Fibroblast of skin of right biceps (primary cell): ENCODE measurements around the gene CACNA2D2.

ENCODE experiments used
- DNase-seq: peaks from one replicate; pipeline ENCODE4 v3.0.0-alpha.2; 2013

Gene CACNA2D2

DNA sequence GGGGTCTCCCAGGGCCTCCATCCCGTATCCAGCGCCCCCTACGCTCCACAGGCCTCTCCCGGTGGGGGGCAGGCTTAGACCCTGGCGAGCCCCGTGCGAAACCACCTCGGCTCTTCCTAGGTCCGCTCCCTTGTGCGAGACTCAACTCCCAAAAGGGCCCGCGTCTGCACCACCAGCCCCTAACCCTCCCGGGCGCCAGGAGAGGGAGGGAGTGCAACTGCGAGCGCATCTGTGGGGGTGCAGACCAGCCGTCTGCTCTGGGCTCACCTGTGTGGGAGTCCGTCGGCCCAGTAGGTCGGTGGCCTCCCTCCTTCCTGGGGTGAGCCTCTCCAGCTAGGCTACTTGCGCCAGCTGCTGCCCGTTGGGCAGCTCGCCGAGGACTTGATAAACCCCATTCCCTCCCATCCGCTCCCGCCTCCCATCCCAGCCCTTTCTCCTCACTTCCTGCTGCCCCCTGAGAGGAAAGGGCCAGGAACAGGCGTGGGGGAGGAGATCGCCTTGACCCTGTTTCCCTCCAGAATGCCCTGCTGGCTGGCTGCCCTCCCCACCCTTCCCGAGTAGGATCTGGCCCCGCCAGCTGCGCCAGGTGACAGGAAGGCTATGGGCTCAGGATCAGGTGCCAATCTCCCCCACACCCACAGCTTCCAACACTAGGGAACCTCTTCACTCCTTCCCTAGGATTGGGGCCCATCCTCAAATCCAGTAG, 180.9 kb downstream of the CACNA2D2 start, which contains the start of gene HYAL2:
TSS of gene HYAL2 (minus strand) at position 360 of the 706 bp plus-strand sequence. CDS start 2,256 bp downstream, outside the sequence.
- DNase-seq = no peak

DNA sequence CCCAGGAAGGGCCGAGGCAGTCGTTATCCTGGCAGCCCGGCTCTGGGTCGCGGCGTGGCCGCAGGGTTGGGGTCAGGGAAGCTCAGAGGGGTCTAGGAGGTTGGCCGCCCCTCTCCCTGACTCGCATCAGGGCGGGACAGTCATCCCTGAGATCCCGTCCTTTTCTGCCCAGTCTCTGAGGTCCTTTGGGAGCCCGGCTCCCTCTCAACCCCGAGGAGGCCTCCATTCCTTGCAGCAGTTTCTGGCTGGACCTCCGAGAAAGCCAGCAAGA, 181.4 kb downstream of the CACNA2D2 start:
- DNase-seq = no peak

- DNase-seq = peak; percentile 91
These were observed 181.9 kb downstream of the CACNA2D2 start for GRCh38 chr3:50321336-50322114.

GRCh38 chr3:50320853-50321335, 182.5 kb downstream of the CACNA2D2 start:
- peak; percentile 77 for DNase-seq

- DNase-seq = no peak
These were observed 183.4 kb downstream of the CACNA2D2 start for GRCh38 chr3:50319894-50320625.

GRCh38 chr3:50319181-50319893, 184.1 kb downstream of the CACNA2D2 start:
- DNase-seq = no peak

DNA sequence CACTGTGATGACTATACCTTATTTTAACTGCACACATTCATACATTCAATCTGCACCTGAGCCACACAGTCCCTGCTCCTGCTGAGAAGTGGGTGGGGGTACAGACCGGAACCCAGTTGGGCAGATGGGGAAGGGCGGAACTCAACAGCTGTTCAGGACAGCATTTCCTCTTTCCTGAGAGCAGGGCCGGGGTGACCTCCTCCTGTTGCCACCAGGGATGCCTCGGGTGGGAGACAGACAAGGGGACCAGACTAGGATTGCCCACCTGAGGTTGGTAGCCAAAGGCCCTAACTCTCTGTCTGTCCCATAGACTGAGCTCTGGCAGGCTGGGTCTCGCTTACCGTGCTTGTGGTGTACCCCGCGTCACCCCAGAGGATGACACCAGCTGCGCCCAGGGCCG, 184.8 kb downstream of the CACNA2D2 start:
- DNase-seq = no peak

DNA sequence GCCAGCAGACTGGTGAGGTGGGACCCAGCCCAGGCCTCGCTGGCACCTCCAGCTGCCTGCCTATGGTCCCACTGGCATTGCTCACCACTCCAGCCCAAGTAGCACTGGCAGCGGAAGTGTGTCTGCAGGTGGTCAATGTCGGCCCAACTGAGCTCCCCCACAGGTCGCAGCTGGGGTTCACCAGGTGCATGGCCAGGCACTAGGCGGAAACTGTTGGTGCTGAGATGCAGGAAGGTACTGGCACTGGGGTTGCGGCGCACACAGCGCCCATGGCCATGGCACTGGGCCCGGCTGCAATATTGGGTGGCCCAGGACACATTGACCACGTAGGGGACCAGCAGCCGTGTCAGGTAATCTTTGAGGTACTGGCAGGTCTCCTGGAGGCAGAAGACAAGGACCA, 185.3 kb downstream of the CACNA2D2 start:
- no peak for DNase-seq

DNA sequence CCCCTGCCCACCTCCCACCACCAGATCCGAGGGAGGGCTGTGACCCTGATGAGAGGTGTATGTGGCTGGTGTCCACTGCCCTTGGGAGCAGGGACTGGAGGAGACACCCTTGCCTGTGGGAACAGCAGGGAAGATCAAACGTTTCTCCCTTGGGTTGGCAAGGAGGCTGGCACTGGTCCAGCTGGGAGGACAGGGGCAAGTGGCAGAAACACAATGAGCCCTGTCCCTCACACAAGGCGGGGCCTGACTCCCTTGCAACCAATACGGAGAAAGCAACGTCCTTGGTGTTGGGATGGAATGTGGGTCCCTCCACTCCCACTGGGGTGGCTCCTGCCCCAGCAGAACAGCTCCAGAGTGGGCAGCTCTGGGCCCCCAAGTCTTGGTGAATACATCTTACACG, 186.1 kb downstream of the CACNA2D2 start:
- DNase-seq = no peak

- DNase-seq = no peak
These were observed 186.7 kb downstream of the CACNA2D2 start for GRCh38 chr3:50316657-50317242.

DNA sequence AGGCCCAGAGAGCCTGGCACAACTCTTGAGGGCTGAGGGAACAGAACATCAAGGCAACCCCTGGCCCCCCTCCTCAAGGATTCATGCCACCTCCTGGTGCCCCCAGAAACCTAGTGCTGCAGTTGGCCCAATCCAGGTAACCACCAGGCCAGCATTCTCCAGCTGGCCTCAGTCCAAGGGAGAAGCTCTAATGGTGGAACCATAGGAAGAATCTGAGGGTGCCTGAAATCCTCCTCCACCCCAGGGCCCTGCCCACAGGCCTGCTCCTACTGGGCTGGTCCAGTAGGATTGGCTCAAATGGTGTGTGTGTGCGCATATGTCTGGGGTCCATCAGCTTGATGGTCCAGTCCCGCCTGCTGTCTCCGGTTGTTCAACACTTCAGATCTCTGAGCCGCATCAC, 188.6 kb downstream of the CACNA2D2 start:
- no peak for DNase-seq

DNA sequence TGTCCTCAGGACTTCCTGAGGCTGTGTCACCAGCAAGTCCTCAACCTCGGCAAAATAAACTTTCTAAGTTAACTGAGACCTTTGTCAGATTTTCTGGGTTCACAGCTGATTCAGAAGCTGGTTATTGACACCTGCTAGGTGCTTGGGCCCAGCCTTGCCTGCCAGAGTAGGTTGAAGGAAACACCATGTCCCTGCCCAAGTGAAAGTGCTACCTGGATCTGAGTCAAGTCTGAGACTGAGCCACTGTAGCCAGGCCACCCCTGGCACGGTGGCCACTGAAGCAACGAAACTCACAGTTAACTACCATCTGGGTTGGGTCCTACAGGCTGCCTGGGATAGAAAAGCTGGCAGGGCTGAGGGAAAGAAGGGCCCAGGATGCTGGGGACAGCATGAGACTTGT, 189.1 kb downstream of the CACNA2D2 start:
- DNase-seq = no peak
